GM13976 (cell line): Measurements from ENCODE around the gene SERPINB4.
"Not testable (repeated sequence)": the region's sequence is repeated elsewhere in the genome, so short reads cannot be mapped to it uniquely, and the experiment has no call there.

ENCODE experiments used
- DNase-seq: peaks from one replicate; pipeline ENCODE4 v3.0.0; 2012; ENCODE audit warnings: low spot score
- in situ Hi-C: fragments of 300-500 bp; cut with MboI; formaldehyde crosslinking; loops from one replicate; pipeline ENCODE4 v1.12.0; 2022; ENCODE audit warnings: low sequenced_read_pairs, mixed read lengths, inconsistent platforms; ENCODE audit not compliant: unreplicated experiment
- TF ChIP-seq, protein P1 (sequence below): IDR thresholded peaks from 2 replicates; pipeline ENCODE4 v1.5.1; 2012; ENCODE audit warnings: borderline replicate concordance, mild to moderate bottlenecking; ENCODE audit not compliant: insufficient read depth; ENCODE audit errors: extremely low read depth, missing control alignments, control extremely low read depth

The SERPINB4 gene

DNA sequence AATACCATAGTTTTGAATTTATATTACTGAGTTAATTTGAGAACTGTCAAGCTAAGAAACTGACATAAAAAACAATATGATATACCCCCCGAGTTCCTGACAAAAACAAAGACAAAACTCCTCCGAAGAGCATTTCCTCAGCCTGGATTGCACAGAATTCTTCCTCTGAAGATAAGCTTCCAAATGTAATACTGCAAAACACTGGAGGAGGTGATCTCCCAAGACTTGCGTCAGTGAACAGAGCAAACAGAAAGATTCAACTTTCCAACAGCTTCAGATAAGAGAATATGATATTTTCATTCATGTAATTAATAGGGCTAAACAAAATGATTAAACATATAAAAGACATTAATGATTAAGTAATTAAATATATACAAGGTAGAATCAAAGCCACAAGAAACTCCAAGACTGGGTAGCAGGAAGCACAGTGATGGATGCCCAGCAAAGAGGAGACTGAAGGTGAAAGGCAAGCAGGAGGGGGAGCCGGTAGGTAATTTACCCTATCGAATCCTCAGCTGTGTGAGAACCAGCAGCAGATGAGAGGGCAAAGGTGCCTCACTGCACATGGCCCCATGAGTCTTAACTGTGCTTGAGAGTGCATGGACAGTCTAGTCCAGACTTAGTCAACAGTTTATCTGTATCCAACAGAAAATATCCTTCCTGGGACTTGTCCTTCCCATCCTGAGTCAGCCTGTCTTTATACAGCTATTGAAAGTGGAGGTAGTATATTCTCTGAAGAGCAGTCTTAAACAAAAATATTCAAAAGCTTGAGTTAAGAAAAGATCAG is 36.0 kb upstream of the SERPINB4 start:
- in situ Hi-C loops, result no loop called here
- TF ChIP-seq, protein P1, sequence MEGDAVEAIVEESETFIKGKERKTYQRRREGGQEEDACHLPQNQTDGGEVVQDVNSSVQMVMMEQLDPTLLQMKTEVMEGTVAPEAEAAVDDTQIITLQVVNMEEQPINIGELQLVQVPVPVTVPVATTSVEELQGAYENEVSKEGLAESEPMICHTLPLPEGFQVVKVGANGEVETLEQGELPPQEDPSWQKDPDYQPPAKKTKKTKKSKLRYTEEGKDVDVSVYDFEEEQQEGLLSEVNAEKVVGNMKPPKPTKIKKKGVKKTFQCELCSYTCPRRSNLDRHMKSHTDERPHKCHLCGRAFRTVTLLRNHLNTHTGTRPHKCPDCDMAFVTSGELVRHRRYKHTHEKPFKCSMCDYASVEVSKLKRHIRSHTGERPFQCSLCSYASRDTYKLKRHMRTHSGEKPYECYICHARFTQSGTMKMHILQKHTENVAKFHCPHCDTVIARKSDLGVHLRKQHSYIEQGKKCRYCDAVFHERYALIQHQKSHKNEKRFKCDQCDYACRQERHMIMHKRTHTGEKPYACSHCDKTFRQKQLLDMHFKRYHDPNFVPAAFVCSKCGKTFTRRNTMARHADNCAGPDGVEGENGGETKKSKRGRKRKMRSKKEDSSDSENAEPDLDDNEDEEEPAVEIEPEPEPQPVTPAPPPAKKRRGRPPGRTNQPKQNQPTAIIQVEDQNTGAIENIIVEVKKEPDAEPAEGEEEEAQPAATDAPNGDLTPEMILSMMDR, result no peak
- DNase-seq, result no peak

GRCh38 chr18:63677500-63678225 is 33.6 kb upstream of the SERPINB4 start:
- in situ Hi-C loops, result no loop called here
- TF ChIP-seq, protein P1, result no peak
- DNase-seq, result no peak

GRCh38 chr18:63676526-63677323 is 32.7 kb upstream of the SERPINB4 start:
- TF ChIP-seq, protein P1, result peak; percentile 28
- no peak for DNase-seq
- in situ Hi-C loops, result no loop called here

DNA sequence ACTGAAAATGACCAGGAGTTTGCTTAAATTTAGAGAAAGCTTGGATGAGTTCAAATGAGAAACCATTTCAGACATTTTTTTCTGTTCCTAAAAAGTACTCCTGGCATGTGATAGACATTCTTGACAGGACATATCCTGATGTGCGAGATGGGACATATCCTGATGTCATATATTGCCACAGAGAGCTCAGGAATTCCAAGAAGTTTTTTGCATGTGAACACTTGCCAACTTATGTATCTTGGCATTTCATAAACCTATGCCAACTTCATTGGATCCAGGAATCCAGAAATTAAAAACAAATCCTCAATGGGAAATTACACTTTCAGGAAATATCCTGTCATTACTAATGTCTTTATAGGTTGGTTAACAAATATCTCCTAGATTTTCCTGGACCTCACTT is 20.5 kb upstream of the SERPINB4 start:
- TF ChIP-seq, protein P1, result no peak
- in situ Hi-C loops, result no loop called here
- no peak for DNase-seq

GRCh38 chr18:63661750-63662149 is 17.7 kb upstream of the SERPINB4 start, which contains the start of gene SERPINB3:
Gene SERPINB3, minus strand, starts transcription at chr18:63661893. Its CDS starts 677 bp downstream, at chr18:63661216.
- in situ Hi-C loops, DNase-seq: not testable (repeated sequence)

DNA sequence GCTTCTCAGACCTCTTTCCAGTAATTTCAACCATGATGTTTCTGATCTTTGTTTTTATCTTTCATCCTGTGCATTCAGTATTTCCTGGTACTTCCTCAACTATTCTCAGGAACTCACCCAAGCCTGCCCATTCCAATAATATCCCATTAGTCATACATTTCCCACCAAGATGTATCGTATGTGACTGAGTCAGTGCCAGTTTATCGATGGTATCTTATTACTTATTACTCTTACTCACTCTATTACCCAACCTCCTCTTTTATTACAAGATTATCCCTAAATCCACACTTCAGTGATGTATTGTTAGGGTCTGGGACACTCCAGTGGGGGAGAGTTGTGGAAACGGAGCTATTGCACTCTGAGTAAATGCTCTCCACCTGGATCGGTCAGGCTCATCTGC is 14.9 kb upstream of the SERPINB4 start:
- DNase-seq, in situ Hi-C loops: not testable (repeated sequence)

GRCh38 chr18:63650271-63650670 is 6.2 kb upstream of the SERPINB4 start:
- DNase-seq, in situ Hi-C loops: not testable (repeated sequence)

- TF ChIP-seq, protein P1, result no peak
- no peak for DNase-seq
- in situ Hi-C loops, result no loop called here
Observed at GRCh38 chr18:63648241-63648640, 4.2 kb upstream of the SERPINB4 start.
